SK-N-SH treated with all-trans-retinoic acid at 6 μM for 48 hours (cell line): Measurements from ENCODE around the gene MYH15.

ENCODE experiments used
- ATAC-seq: fragments of 200-7000 bp; cut with Tn5 transposase; 3 replicates; pipeline ENCODE4 v1.9.1; 2020; ENCODE audit warnings: mild to moderate bottlenecking, moderate library complexity
- ARNTL ChIP-seq: fragments of 450-650 bp; formaldehyde crosslinking; IDR thresholded peaks from 2 replicates; pipeline ENCODE4 v1.5.0; 2020; ENCODE audit warnings: low read depth, mild to moderate bottlenecking, moderate library complexity, borderline replicate concordance
- BACH2 ChIP-seq: fragments of 250-450 bp; sonication (Bioruptor Pico); IDR thresholded peaks from 2 replicates; pipeline ENCODE4 v1.9.0; 2021; ENCODE audit warnings: mild to moderate bottlenecking, borderline replicate concordance
- CREB5 ChIP-seq: fragments of 250-450 bp; sonication (Bioruptor Pico); IDR thresholded peaks from 2 replicates; pipeline ENCODE4 v1.5.1; 2020; ENCODE audit warnings: low read depth, mild to moderate bottlenecking, moderate library complexity
- CSDC2 ChIP-seq: fragments of 250-450 bp; sonication (Bioruptor Pico); IDR thresholded peaks from 2 replicates; pipeline ENCODE4 v1.5.0; 2020; ENCODE audit warnings: mild to moderate bottlenecking, moderate library complexity
- ESRRG ChIP-seq: fragments of 250-450 bp; sonication (Bioruptor Pico); IDR thresholded peaks from 2 replicates; pipeline ENCODE4 v1.6.1; 2021; ENCODE audit warnings: mild to moderate bottlenecking
- GLIS3 ChIP-seq: fragments of 250-450 bp; sonication (Bioruptor Pico); IDR thresholded peaks from 2 replicates; pipeline ENCODE4 v1.5.0; 2020; ENCODE audit warnings: mild to moderate bottlenecking, moderate library complexity
- ISL1 ChIP-seq: fragments of 250-450 bp; sonication (Bioruptor Pico); IDR thresholded peaks from 2 replicates; pipeline ENCODE4 v2.1.2; 2022; ENCODE audit warnings: mild to moderate bottlenecking, moderate library complexity
- OSR1 ChIP-seq: fragments of 250-450 bp; sonication (Bioruptor Pico); IDR thresholded peaks from 2 replicates; pipeline ENCODE4 v1.8.0; 2022; ENCODE audit warnings: moderate library complexity, mild to moderate bottlenecking, inconsistent platforms
- PATZ1 ChIP-seq: fragments of 250-450 bp; sonication (Bioruptor Pico); IDR thresholded peaks from 2 replicates; pipeline ENCODE4 v1.8.0; 2020; ENCODE audit warnings: mild to moderate bottlenecking, moderate library complexity, borderline replicate concordance
- PPARA ChIP-seq: fragments of 250-450 bp; sonication (Bioruptor Pico); IDR thresholded peaks from 2 replicates; pipeline ENCODE4 v1.5.0; 2020; ENCODE audit warnings: mild to moderate bottlenecking, borderline replicate concordance
- RARB ChIP-seq: fragments of 250-450 bp; sonication (Bioruptor Pico); IDR thresholded peaks from 2 replicates; pipeline ENCODE4 v1.8.0; 2021; ENCODE audit warnings: mild to moderate bottlenecking, moderate library complexity
- SNAI2 ChIP-seq: fragments of 250-450 bp; sonication (Bioruptor Pico); IDR thresholded peaks from 2 replicates; pipeline ENCODE4 v1.5.0; 2020; ENCODE audit warnings: mild to moderate bottlenecking, moderate library complexity
- TOX ChIP-seq: fragments of 250-450 bp; sonication (Bioruptor Pico); IDR thresholded peaks from 2 replicates; pipeline ENCODE4 v1.8.0; 2021; ENCODE audit warnings: mild to moderate bottlenecking, moderate library complexity, borderline replicate concordance
- TSHZ2 ChIP-seq: fragments of 250-450 bp; sonication (Bioruptor Pico); IDR thresholded peaks from 2 replicates; pipeline ENCODE4 v1.5.0; 2020; ENCODE audit warnings: mild to moderate bottlenecking, moderate library complexity
- ZC3H10 ChIP-seq: fragments of 250-450 bp; sonication (Bioruptor Pico); IDR thresholded peaks from 2 replicates; pipeline ENCODE4 v1.5.1; 2021; ENCODE audit warnings: mild to moderate bottlenecking, moderate library complexity
- ZFP3 ChIP-seq: fragments of 250-450 bp; sonication (Bioruptor Pico); IDR thresholded peaks from 2 replicates; pipeline ENCODE4 v1.5.0; 2020; ENCODE audit warnings: mild to moderate bottlenecking, moderate library complexity
- ZFP30 ChIP-seq: fragments of 450-650 bp; formaldehyde crosslinking; IDR thresholded peaks from 2 replicates; pipeline ENCODE4 v1.5.0; 2022; ENCODE audit warnings: mild to moderate bottlenecking, moderate library complexity
- ZNF565 ChIP-seq: fragments of 450-650 bp; formaldehyde crosslinking; conservative IDR thresholded peaks from 2 replicates; pipeline ENCODE4 v1.5.0; 2020; ENCODE audit warnings: low read depth, mild to moderate bottlenecking, moderate library complexity
- ZNF70 ChIP-seq: fragments of 450-650 bp; formaldehyde crosslinking; IDR thresholded peaks from 2 replicates; pipeline ENCODE4 v1.5.0; 2020; ENCODE audit warnings: mild to moderate bottlenecking, moderate library complexity
- ZNF8 ChIP-seq: fragments of 450-650 bp; formaldehyde crosslinking; IDR thresholded peaks from 2 replicates; pipeline ENCODE4 v1.5.0; 2020; ENCODE audit warnings: mild to moderate bottlenecking, moderate library complexity
- TF ChIP-seq, protein P1 (sequence below): fragments of 250-450 bp; sonication (Bioruptor Pico); IDR thresholded peaks from 2 replicates; pipeline ENCODE4 v1.5.1; 2021; ENCODE audit warnings: mild to moderate bottlenecking, moderate library complexity

The MYH15 gene

DNA sequence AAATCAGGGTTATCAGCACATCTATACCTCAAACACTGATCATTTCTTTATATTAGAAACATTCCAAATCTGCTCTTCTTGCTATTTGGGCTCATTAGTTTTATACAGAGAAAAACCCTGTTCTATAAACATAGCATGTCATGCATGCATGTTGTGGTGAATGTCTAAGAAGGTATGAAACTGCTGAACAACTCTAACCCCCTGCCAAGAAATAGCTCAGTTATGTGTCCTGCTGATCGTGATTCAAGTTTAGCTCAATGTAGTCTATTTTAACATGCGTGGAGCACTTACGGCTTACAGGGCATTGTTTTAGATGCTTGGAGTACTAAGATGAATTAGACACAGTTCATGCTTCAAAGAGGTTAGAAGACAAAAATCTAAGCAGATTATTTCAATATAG lies 35.8 kb downstream of the MYH15 start:
- no peak for ATAC-seq
- TF ChIP-seq BACH2 (CRISPR knock-in tag), result no peak

DNA sequence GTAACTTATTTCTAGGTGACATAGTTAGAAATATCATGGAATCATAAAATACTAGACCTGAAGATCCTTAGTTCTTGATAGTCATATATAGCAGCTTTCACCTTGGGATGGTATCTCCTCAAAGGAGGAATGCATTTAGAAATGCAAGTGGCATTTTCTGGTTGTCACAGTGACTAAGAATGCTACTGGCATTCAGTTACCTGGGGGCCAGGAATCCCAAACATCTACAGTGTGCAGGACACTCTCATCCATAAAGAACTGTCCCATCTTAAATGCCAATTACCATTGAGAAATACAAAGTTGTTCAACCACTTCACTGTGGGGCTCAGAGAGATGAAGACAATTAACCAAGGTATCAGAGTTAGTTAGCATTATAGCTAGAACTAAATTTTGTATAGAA lies 36.7 kb downstream of the MYH15 start:
- no peak for TF ChIP-seq TSHZ2 (CRISPR knock-in tag)
- TF ChIP-seq ZC3H10 (CRISPR knock-in tag), result no peak
- no peak for TF ChIP-seq ARNTL (CRISPR knock-in tag)
- TF ChIP-seq ZNF8 (CRISPR knock-in tag), result no peak
- TF ChIP-seq GLIS3 (CRISPR knock-in tag), result no peak
- TF ChIP-seq ISL1, result no peak
- TF ChIP-seq ZNF70 (CRISPR knock-in tag), result no peak
- TF ChIP-seq, protein P1, sequence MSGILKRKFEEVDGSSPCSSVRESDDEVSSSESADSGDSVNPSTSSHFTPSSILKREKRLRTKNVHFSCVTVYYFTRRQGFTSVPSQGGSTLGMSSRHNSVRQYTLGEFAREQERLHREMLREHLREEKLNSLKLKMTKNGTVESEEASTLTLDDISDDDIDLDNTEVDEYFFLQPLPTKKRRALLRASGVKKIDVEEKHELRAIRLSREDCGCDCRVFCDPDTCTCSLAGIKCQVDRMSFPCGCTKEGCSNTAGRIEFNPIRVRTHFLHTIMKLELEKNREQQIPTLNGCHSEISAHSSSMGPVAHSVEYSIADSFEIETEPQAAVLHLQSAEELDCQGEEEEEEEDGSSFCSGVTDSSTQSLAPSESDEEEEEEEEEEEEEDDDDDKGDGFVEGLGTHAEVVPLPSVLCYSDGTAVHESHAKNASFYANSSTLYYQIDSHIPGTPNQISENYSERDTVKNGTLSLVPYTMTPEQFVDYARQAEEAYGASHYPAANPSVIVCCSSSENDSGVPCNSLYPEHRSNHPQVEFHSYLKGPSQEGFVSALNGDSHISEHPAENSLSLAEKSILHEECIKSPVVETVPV (CRISPR knock-in tag), result no peak
- no peak for TF ChIP-seq ZFP30 (CRISPR knock-in tag)
- no peak for TF ChIP-seq CREB5
- TF ChIP-seq SNAI2 (CRISPR knock-in tag), result no peak
- no peak for TF ChIP-seq PPARA (CRISPR knock-in tag)
- TF ChIP-seq ZNF565 (CRISPR knock-in tag), result no peak
- TF ChIP-seq TOX (CRISPR knock-in tag), result no peak
- no peak for TF ChIP-seq RARB (CRISPR knock-in tag)
- TF ChIP-seq ZFP3, result no peak
- no peak for TF ChIP-seq OSR1
- TF ChIP-seq CSDC2 (CRISPR knock-in tag), result no peak
- TF ChIP-seq PATZ1, result no peak
- no peak for ATAC-seq

- ATAC-seq, result peak; percentile 93
- TF ChIP-seq PATZ1 (peak; percentile 83), PPARA (CRISPR knock-in tag) (no peak)
These were observed 38.3 kb downstream of the MYH15 start for GRCh38 chr3:108472001-108472591.

- TF ChIP-seq CSDC2 (CRISPR knock-in tag), result no peak
- TF ChIP-seq PATZ1, result no peak
- no peak for TF ChIP-seq ESRRG
- TF ChIP-seq ZC3H10 (CRISPR knock-in tag), result no peak
- no peak for TF ChIP-seq ZNF70 (CRISPR knock-in tag)
- no peak for TF ChIP-seq ISL1
- TF ChIP-seq, protein P1 (CRISPR knock-in tag), result no peak
- TF ChIP-seq BACH2 (CRISPR knock-in tag), result no peak
- no peak for TF ChIP-seq ZNF565 (CRISPR knock-in tag)
- no peak for TF ChIP-seq TOX (CRISPR knock-in tag)
- TF ChIP-seq CREB5, result no peak
- peak; percentile 21 for ATAC-seq
These were observed 39.0 kb downstream of the MYH15 start for GRCh38 chr3:108471426-108471825.
